Measurements from ENCODE around the gene EPGN. TPM values are rescaled to one million over a fixed set of nuclear protein-coding genes. Genes with fewer than 3 reads are reported as not detected.

The EPGN gene, protein sequence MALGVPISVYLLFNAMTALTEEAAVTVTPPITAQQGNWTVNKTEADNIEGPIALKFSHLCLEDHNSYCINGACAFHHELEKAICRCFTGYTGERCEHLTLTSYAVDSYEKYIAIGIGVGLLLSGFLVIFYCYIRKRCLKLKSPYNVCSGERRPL
- total RNA-seq (under 1 TPM in 2 of 9 donors, not detected in 7; 0.44 to 0.46 TPM), polyA plus RNA-seq (under 1 TPM in 1 of 3 donors, not detected in 2; 0.07 TPM)
- long read RNA-seq, donor 1 = 0 reads
- long read RNA-seq, donor 2 = 0 reads
- long read RNA-seq, donor 3 = 0 reads
- long read RNA-seq, donor 4 = 0 reads
- long read RNA-seq, donor 5 = 0 reads
- long read RNA-seq, donor 6 = 0 reads
- long read RNA-seq, donor 7 = 0 reads
- long read RNA-seq, donor 8 = 0 reads
- long read RNA-seq, donor 9 = 0 reads
- long read RNA-seq, donor 10 = 0 reads

DNA sequence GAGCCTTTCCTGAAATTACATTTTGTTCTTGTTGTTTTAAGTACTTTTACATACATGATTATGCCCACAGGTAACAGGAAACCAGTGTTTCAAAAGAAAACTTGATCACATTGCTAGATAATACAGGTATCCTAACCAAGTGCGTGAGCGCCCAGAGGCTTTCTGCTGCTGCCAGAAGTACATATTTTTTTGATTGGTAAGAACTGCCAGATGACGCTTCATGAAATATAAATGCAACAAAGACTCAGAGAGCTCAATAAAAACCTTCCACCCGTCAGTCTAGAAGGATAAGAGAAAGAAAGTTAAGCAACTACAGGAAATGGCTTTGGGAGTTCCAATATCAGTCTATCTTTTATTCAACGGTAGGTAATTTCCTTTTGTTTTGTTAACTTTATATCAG lies at the start of gene EPGN:
TSS of gene EPGN (plus strand) at position 256 of the 400 bp plus-strand sequence. CDS start at position 320, 64 bp downstream.
- intact Hi-C loops (cut with DNase I) = loop anchor here (5.0 to 10.0 kb wide), 2 partner anchors 73 to 116 kb away; no protein-coding TSS in a partner anchor
- no peak for DNase-seq
- 71 to 79% (median 73%) methylated on average over 5 of the region's 5 CpGs for WGBS, 4 donors

DNA sequence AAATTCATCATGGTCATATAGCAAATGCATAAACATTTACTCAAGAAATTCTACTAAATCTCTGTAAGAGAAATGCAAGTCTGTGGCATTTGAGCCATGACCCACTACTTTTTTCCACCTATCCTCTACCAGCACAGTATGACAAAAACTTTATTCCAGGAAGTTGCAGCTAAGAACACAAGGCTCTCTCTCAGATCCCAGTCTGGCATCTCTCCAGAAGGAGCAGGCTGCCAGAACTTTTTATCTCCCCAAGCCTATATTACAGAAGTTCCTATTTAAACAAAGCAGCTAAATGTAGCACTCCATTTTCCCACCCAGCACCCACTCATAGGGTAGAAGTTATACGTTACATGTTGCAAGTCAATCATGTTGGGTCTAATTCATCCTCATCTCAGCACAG lies 49.3 kb upstream of the EPGN start:
- Histone ChIP-seq H3K36me3 (replicated peaks in 1 of 2) (no peaks in the 10 kb centered on the region), H3K4me1 (replicated peaks in 1 of 2) (peaks cover 0 to 7% of the 10 kb centered on the region in 2 donors), H3K9me3 (replicated peaks in 1 of 3) (no peaks in the 10 kb centered on the region), H3K27ac (no peak overlapping the region), H3K4me3 (no peak overlapping the region), H3K27me3 (no peaks in the 10 kb centered on the region)
- WGBS, 4 donors = 57 to 90% (median 72%) methylated on average over 1 of the region's 1 CpG
- intact Hi-C loops (cut with DNase I) = no loop called here
- DNase-seq = peak; percentile 25 to 71 (median 54)
- TF ChIP-seq POLR2A (IDR thresholded peaks at IDR 0.05) = no peak
- TF ChIP-seq, protein P1, sequence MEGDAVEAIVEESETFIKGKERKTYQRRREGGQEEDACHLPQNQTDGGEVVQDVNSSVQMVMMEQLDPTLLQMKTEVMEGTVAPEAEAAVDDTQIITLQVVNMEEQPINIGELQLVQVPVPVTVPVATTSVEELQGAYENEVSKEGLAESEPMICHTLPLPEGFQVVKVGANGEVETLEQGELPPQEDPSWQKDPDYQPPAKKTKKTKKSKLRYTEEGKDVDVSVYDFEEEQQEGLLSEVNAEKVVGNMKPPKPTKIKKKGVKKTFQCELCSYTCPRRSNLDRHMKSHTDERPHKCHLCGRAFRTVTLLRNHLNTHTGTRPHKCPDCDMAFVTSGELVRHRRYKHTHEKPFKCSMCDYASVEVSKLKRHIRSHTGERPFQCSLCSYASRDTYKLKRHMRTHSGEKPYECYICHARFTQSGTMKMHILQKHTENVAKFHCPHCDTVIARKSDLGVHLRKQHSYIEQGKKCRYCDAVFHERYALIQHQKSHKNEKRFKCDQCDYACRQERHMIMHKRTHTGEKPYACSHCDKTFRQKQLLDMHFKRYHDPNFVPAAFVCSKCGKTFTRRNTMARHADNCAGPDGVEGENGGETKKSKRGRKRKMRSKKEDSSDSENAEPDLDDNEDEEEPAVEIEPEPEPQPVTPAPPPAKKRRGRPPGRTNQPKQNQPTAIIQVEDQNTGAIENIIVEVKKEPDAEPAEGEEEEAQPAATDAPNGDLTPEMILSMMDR (IDR thresholded peaks at IDR 0.05) = no peak

More for the DNA sequence above, at the start of gene EPGN:
- Histone ChIP-seq H3K27me3 (no peaks in the 10 kb centered on the region), H3K4me1 (replicated peaks in 1 of 2) (no peaks in the 10 kb centered on the region), H3K36me3 (replicated peaks in 1 of 2) (no peaks in the 10 kb centered on the region), H3K4me3 (no peak within 1 kb of the TSS), H3K9me3 (replicated peaks in 1 of 3) (no peaks in the 10 kb centered on the region), H3K27ac (no peak within 1 kb of the TSS)
- TF ChIP-seq, protein P1 (IDR thresholded peaks at IDR 0.05) = no peak
- no peak for TF ChIP-seq POLR2A (IDR thresholded peaks at IDR 0.05)

DNA sequence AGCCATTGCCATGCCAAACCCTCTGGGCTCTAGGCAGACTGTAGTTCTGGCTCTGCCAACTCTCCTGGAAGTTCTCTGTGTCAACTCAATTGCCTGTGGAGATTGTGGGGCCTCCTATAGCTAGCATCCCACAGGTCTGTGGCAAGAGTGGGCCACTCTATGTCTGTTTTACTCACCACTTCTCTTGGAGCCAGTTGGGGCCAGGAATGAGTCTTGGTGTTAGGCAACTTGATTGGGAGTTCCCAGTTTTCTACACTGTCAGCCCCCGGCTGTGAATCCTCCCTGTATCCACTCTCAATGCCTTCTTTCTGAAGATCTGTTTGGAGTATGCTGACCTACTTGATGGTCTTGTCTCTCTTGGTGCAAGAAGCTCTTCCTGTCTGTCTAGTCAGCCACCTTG lies 48.2 kb upstream of the EPGN start:
- TF ChIP-seq POLR2A (IDR thresholded peaks at IDR 0.05) = no peak
- TF ChIP-seq, protein P1 (IDR thresholded peaks at IDR 0.05) = no peak

DNA sequence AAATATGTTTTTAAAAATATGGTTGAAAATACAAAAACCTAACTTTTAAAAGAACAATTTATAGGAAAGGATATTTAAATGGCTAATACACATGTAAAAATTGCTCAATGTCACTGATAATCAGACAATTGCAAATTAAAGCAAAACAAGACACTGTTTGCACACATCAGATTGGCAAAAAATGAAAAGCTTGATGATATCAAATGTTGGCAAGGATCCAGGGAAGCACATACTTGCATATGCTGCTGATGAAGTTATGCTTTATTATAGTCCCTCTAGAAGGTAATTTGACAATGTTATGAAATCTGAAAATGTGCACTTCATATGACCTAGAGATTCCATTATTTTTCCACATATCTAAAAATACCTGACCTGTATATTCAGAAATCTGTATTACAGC lies 45.7 kb upstream of the EPGN start:
- H3K4me1 ChIP-seq (replicated peaks in 1 of 2) = peaks cover 0 to 7% of the 10 kb centered on the region in 2 donors
- no peak for DNase-seq
- no peaks in the 10 kb centered on the region for H3K36me3 ChIP-seq (replicated peaks in 1 of 2)
- no peaks in the 10 kb centered on the region for H3K27me3 ChIP-seq
- TF ChIP-seq, protein P1 (IDR thresholded peaks at IDR 0.05) = no peak
- no peak overlapping the region for H3K27ac ChIP-seq
- intact Hi-C loops (cut with DNase I) = no loop called here
- H3K9me3 ChIP-seq (replicated peaks in 1 of 3) = no peaks in the 10 kb centered on the region
- no peak overlapping the region for H3K4me3 ChIP-seq

More for the DNA sequence above, 48.2 kb upstream of the EPGN start:
- H3K27ac ChIP-seq = no peak overlapping the region
- peaks cover 0 to 7% of the 10 kb centered on the region in 2 donors for H3K4me1 ChIP-seq (replicated peaks in 1 of 2)
- intact Hi-C loops (cut with DNase I) = no loop called here
- H3K4me3 ChIP-seq = no peak overlapping the region
- 75 to 100% (median 97%) methylated on average over 1 of the region's 1 CpG for WGBS, 4 donors
- H3K36me3 ChIP-seq (replicated peaks in 1 of 2) = no peaks in the 10 kb centered on the region
- no peak for DNase-seq
- no peaks in the 10 kb centered on the region for H3K27me3 ChIP-seq
- H3K9me3 ChIP-seq (replicated peaks in 1 of 3) = no peaks in the 10 kb centered on the region
